PFSK-1 (cell line): ENCODE data around the gene PRKAB2.

Experiments used
- POLR2AphosphoS5 ChIP-seq: IDR thresholded peaks from 2 replicates; pipeline ENCODE4 v1.6.1; 2012; ENCODE audit warnings: low read depth, mild to moderate bottlenecking, control low read depth, low read length, moderate library complexity
- SIN3A ChIP-seq: IDR thresholded peaks from 2 replicates; pipeline ENCODE4 v1.6.1; 2012; ENCODE audit warnings: mild to moderate bottlenecking, low read length, moderate library complexity, borderline replicate concordance; ENCODE audit not compliant: insufficient read depth
- TAF1 ChIP-seq: IDR thresholded peaks from 2 replicates; pipeline ENCODE4 v1.6.1; 2012; ENCODE audit warnings: low read length, control low read depth, borderline replicate concordance; ENCODE audit not compliant: insufficient read depth
- TF ChIP-seq, protein P1 (sequence below), 2 experiments: IDR thresholded peaks; 2 replicates each; pipeline versions ENCODE4 v1.6.1 to v1.8.0; 2011 to 2012; ENCODE audit warnings: low read depth in 2 of 2, low read length in 2 of 2, control low read depth in 1 of 2, inconsistent platforms in 1 of 2, mild to moderate bottlenecking in 1 of 2, moderate library complexity in 1 of 2; ENCODE audit not compliant: insufficient read depth in 1 of 2

DNA sequence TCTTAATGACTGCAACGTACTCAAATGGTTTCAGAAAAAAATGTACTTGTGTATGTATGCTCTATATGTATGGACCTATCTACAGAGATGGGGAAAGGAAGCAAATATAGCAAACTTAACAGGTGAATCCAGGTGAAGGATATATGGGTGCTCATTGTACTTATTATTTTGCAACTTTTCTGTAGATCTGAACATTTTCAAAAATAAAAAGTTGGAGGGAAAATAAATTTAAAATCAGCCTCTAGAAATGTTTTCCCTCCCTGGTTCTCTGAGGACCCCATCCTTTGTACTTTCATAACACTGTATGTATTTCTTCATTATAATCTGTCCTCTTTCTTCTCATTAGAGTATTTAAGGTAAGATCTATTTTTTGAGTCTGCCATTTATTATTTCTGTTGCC lies 34.9 kb upstream of the PRKAB2 start:
- TF ChIP-seq, protein P1, sequence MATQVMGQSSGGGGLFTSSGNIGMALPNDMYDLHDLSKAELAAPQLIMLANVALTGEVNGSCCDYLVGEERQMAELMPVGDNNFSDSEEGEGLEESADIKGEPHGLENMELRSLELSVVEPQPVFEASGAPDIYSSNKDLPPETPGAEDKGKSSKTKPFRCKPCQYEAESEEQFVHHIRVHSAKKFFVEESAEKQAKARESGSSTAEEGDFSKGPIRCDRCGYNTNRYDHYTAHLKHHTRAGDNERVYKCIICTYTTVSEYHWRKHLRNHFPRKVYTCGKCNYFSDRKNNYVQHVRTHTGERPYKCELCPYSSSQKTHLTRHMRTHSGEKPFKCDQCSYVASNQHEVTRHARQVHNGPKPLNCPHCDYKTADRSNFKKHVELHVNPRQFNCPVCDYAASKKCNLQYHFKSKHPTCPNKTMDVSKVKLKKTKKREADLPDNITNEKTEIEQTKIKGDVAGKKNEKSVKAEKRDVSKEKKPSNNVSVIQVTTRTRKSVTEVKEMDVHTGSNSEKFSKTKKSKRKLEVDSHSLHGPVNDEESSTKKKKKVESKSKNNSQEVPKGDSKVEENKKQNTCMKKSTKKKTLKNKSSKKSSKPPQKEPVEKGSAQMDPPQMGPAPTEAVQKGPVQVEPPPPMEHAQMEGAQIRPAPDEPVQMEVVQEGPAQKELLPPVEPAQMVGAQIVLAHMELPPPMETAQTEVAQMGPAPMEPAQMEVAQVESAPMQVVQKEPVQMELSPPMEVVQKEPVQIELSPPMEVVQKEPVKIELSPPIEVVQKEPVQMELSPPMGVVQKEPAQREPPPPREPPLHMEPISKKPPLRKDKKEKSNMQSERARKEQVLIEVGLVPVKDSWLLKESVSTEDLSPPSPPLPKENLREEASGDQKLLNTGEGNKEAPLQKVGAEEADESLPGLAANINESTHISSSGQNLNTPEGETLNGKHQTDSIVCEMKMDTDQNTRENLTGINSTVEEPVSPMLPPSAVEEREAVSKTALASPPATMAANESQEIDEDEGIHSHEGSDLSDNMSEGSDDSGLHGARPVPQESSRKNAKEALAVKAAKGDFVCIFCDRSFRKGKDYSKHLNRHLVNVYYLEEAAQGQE (IDR thresholded peaks at IDR 0.05; ENCODE audit: insufficient read depth in 1 of 2, low read depth in 2 of 2, low read length in 2 of 2): no peak
- no peak for TF ChIP-seq POLR2AphosphoS5
- no peak for TF ChIP-seq TAF1
- no peak for TF ChIP-seq SIN3A
